H1 (cell line): Measurements from ENCODE around the gene ENAH. TPM values are rescaled to one million over a fixed set of nuclear protein-coding genes. Genes with fewer than 3 reads are reported as not detected.

Experiments
- CEBPB ChIP-seq: IDR thresholded peaks from 2 replicates; pipeline ENCODE4 v1.6.1; 2012; ENCODE audit warnings: low read depth, low read length
- polyA plus RNA-seq, 7 experiments: library from polyadenylated mRNA; depleted of rRNA in 3 of 7; stranded (reverse) in 5 of 7; unstranded in 2 of 7; fragments of >200 nt in 5 of 7; fragments of 200-250 nt in 2 of 7; gene quantifications; 1 replicate in 5 of 7; 2 replicates in 1 of 7; 4 replicates in 1 of 7; pipeline versions ENCODE4 v1.2.1 to v1.2.3, GENCODE V29; 2011 to 2013; ENCODE audit warnings: missing spikeins in 2 of 7, mixed read lengths in 2 of 7
- total RNA-seq: library from RNA; stranded (reverse); fragmentation: NEBNext Ultra II Directional; extraction: Animal tissue kit (Norgen Biotek cat#: 25700); gene quantifications from 2 replicates; pipeline ENCODE4 v1.2.1, GENCODE V29; 2021

The ENAH gene
- total and polyA plus RNA-seq, 2 of the 8 experiments (the other 6 are each of a cell fraction or from before 2014, with no cell fraction given): 39.1 to 335 TPM

DNA sequence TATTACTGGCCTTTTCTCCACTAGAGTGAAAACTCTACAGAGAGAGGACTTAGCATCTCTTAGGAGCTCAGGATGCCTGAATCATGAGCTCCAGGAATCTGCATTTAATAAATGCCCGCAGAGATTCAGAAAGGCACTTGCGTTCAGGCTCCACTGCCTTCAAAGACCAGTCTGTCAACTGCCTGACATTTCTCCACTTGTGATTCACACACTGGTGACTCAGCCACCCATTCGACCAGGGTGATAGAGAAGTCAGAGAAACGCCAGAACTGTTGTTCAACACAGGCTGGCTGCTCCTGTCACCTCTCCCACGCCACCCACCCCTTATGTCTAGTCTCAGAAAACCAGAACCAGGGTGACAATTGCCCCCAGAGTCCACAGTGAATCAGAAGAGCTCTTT lies 198.2 kb downstream of the ENAH start (continued):
- TF ChIP-seq CEBPB: no peak
